Measurements from ENCODE around the gene CPNE8. TPM values are rescaled to one million over a fixed set of nuclear protein-coding genes. Genes with fewer than 3 reads are reported as not detected.
"Not testable (repeated sequence)": the region's sequence is repeated elsewhere in the genome, so short reads cannot be mapped to it uniquely, and the experiment has no call there.

The CPNE8 gene
- polyA plus RNA-seq, 1 donor from 2014 or later: 1.9 TPM

DNA sequence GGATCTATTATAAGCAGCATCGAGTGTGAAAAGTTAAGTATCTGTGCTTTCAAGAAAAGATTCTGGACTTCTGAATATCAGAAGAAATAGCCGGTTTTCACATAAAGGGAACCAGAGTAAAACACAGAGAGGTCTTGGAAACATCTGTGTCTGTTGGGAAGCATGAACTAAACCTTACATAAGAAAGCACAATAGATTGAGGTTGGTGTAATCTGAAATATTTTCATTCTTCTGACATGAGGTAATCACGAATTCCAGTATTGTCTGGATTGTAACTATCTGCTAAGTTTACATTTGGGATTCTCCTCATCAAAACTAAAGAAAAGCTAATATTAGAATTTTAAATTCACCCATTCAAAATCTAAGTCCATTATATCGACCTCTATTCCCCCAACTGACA is 161.3 kb downstream of the CPNE8 start:
- H3K27ac ChIP-seq (ENCODE audit: low read length): no peak overlapping the region
- H3K9me3 ChIP-seq (ENCODE audit: low read length): no peaks in the 10 kb centered on the region
- no peaks in the 10 kb centered on the region for H3K9me2 ChIP-seq (ENCODE audit: insufficient read depth, low read length)
- H2AFZ ChIP-seq (ENCODE audit: low read depth, low read length): no peak overlapping the region
- no peak overlapping the region for H3K4me2 ChIP-seq (ENCODE audit: low read length)
- no peaks in the 10 kb centered on the region for H3K79me2 ChIP-seq (replicated peaks; ENCODE audit: insufficient read depth, low read length)
- no peak overlapping the region for H3K4me3 ChIP-seq (ENCODE audit: low read length)
- H3K9ac ChIP-seq (ENCODE audit: low read length): no peak overlapping the region
- no peaks in the 10 kb centered on the region for H3F3A ChIP-seq (ENCODE audit: insufficient read depth, low read length, poor library complexity, severe bottlenecking)
- TF ChIP-seq, protein P1, sequence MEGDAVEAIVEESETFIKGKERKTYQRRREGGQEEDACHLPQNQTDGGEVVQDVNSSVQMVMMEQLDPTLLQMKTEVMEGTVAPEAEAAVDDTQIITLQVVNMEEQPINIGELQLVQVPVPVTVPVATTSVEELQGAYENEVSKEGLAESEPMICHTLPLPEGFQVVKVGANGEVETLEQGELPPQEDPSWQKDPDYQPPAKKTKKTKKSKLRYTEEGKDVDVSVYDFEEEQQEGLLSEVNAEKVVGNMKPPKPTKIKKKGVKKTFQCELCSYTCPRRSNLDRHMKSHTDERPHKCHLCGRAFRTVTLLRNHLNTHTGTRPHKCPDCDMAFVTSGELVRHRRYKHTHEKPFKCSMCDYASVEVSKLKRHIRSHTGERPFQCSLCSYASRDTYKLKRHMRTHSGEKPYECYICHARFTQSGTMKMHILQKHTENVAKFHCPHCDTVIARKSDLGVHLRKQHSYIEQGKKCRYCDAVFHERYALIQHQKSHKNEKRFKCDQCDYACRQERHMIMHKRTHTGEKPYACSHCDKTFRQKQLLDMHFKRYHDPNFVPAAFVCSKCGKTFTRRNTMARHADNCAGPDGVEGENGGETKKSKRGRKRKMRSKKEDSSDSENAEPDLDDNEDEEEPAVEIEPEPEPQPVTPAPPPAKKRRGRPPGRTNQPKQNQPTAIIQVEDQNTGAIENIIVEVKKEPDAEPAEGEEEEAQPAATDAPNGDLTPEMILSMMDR (IDR thresholded peaks at IDR 0.05; ENCODE audit: poor library complexity, severe bottlenecking): no peak
- TF ChIP-seq EZH2 (IDR thresholded peaks at IDR 0.05; ENCODE audit: borderline replicate concordance, insufficient read depth, low read length, poor library complexity, severe bottlenecking) (no peak), RAD21 (conservative IDR thresholded peaks at IDR 0.05) (no peak), TAF1 (IDR thresholded peaks at IDR 0.05; ENCODE audit: low read depth) (no peak), SMC3 (conservative IDR thresholded peaks at IDR 0.05; ENCODE audit: poor library complexity) (no peak), MXI1 (conservative IDR thresholded peaks at IDR 0.05; ENCODE audit: poor library complexity, severe bottlenecking) (no peak), POLR2AphosphoS5 (IDR thresholded peaks at IDR 0.05) (no peak), EP300 (conservative IDR thresholded peaks at IDR 0.05; ENCODE audit: poor library complexity, severe bottlenecking) (no peak)
- TF ChIP-seq, protein P2, sequence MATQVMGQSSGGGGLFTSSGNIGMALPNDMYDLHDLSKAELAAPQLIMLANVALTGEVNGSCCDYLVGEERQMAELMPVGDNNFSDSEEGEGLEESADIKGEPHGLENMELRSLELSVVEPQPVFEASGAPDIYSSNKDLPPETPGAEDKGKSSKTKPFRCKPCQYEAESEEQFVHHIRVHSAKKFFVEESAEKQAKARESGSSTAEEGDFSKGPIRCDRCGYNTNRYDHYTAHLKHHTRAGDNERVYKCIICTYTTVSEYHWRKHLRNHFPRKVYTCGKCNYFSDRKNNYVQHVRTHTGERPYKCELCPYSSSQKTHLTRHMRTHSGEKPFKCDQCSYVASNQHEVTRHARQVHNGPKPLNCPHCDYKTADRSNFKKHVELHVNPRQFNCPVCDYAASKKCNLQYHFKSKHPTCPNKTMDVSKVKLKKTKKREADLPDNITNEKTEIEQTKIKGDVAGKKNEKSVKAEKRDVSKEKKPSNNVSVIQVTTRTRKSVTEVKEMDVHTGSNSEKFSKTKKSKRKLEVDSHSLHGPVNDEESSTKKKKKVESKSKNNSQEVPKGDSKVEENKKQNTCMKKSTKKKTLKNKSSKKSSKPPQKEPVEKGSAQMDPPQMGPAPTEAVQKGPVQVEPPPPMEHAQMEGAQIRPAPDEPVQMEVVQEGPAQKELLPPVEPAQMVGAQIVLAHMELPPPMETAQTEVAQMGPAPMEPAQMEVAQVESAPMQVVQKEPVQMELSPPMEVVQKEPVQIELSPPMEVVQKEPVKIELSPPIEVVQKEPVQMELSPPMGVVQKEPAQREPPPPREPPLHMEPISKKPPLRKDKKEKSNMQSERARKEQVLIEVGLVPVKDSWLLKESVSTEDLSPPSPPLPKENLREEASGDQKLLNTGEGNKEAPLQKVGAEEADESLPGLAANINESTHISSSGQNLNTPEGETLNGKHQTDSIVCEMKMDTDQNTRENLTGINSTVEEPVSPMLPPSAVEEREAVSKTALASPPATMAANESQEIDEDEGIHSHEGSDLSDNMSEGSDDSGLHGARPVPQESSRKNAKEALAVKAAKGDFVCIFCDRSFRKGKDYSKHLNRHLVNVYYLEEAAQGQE (IDR thresholded peaks at IDR 0.05; ENCODE audit: borderline replicate concordance): no peak
- no peaks in the 10 kb centered on the region for H3K27me3 ChIP-seq (ENCODE audit: insufficient read depth, low read depth, low read length)
- H4K20me1 ChIP-seq (ENCODE audit: insufficient read depth): no peaks in the 10 kb centered on the region
- H3K36me3 ChIP-seq (ENCODE audit: insufficient read depth, low read length): no peaks in the 10 kb centered on the region

DNA sequence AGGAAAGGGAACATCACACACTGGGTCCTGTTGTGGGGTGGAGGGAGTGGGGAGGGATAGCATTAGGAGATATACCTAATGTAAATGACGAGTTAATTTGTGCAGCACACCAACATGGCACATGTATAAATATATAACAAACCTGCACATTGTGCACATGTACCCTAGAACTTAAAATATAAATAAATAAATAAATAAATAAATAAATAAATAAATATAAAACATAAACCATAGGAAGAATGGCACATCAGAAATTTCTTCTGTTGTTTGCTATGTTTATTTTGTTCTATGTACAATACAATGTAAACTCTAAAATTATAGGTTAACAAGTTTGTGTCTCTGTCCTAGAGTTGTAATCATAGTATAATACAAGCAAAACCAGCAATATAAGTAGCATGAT is 162.9 kb downstream of the CPNE8 start:
- not testable (repeated sequence) for H2AFZ ChIP-seq (ENCODE audit: low read depth, low read length); H3K4me2 ChIP-seq (ENCODE audit: low read length); H3K27ac ChIP-seq (ENCODE audit: low read length); H3K27me3 ChIP-seq (ENCODE audit: insufficient read depth, low read depth, low read length); H3K36me3 ChIP-seq (ENCODE audit: insufficient read depth, low read length); H3K9me2 ChIP-seq (ENCODE audit: insufficient read depth, low read length); H4K20me1 ChIP-seq (ENCODE audit: insufficient read depth); H3K79me2 ChIP-seq (replicated peaks; ENCODE audit: insufficient read depth, low read length); H3K4me3 ChIP-seq (ENCODE audit: low read length); H3K9ac ChIP-seq (ENCODE audit: low read length); H3F3A ChIP-seq (ENCODE audit: insufficient read depth, low read length, poor library complexity, severe bottlenecking); H3K9me3 ChIP-seq (ENCODE audit: low read length)

DNA sequence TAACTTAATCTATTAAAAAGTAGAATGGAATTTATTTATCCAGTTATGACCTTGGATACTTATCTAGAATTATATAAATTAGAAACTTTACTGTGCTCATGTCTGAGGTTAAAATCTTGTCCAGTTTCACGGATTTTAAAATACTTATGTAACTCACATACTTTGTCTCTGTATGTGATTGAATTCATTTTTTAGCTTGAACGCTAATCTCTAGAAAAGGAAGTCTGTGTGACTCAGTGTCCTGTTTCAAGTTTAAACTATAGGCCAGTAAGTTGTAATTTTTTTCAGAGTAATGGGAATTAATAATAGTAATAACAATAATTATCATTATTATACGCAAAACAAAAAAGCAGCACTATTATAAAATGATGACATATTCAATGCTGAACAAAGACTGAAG is 168.6 kb downstream of the CPNE8 start:
- Histone ChIP-seq H3K9me2 (ENCODE audit: insufficient read depth, low read length) (no peaks in the 10 kb centered on the region), H3K9ac (ENCODE audit: low read length) (no peak overlapping the region), H3K27ac (ENCODE audit: low read length) (no peak overlapping the region), H3K36me3 (ENCODE audit: insufficient read depth, low read length) (no peaks in the 10 kb centered on the region), H4K20me1 (ENCODE audit: insufficient read depth) (no peaks in the 10 kb centered on the region), H3F3A (ENCODE audit: insufficient read depth, low read length, poor library complexity, severe bottlenecking) (no peaks in the 10 kb centered on the region), H3K4me2 (ENCODE audit: low read length) (no peak overlapping the region), H3K4me3 (ENCODE audit: low read length) (no peak overlapping the region), H3K27me3 (ENCODE audit: insufficient read depth, low read depth, low read length) (no peaks in the 10 kb centered on the region), H2AFZ (ENCODE audit: low read depth, low read length) (no peak overlapping the region), H3K9me3 (ENCODE audit: low read length) (no peaks in the 10 kb centered on the region), H3K79me2 (replicated peaks; ENCODE audit: insufficient read depth, low read length) (no peaks in the 10 kb centered on the region)
- no peak for TF ChIP-seq RAD21 (conservative IDR thresholded peaks at IDR 0.05)
- no peak for TF ChIP-seq MXI1 (conservative IDR thresholded peaks at IDR 0.05; ENCODE audit: poor library complexity, severe bottlenecking)
- TF ChIP-seq TAF1 (IDR thresholded peaks at IDR 0.05; ENCODE audit: low read depth): no peak
- TF ChIP-seq, protein P2 (IDR thresholded peaks at IDR 0.05; ENCODE audit: borderline replicate concordance): no peak

All from neural cell (in vitro differentiated cells).